GM20000 (cell line): ENCODE measurements around the gene GPNMB.

ENCODE experiments used
- DNase-seq: peaks from one replicate; pipeline ENCODE4 v3.0.0; 2012; ENCODE audit warnings: low spot score
- CTCF ChIP-seq: IDR thresholded peaks from 2 replicates; pipeline ENCODE4 v1.5.1; 2012; ENCODE audit warnings: mild to moderate bottlenecking, control low read depth; ENCODE audit errors: extremely low read depth, missing control alignments

Gene GPNMB

GRCh38 chr7:23272275-23272674, 25.7 kb downstream of the GPNMB start:
- DNase-seq: no peak
- TF ChIP-seq CTCF: no peak

GRCh38 chr7:23273141-23273599, 26.6 kb downstream of the GPNMB start:
- peak; percentile 76 for TF ChIP-seq CTCF
- DNase-seq: peak; percentile 81

- no peak for TF ChIP-seq CTCF
- DNase-seq: no peak
These were observed 29.3 kb downstream of the GPNMB start for GRCh38 chr7:23275912-23276311.

GRCh38 chr7:23276376-23276775, 29.8 kb downstream of the GPNMB start:
- DNase-seq: no peak
- TF ChIP-seq CTCF: peak; percentile 30

GRCh38 chr7:23276947-23277346, 30.4 kb downstream of the GPNMB start:
- DNase-seq: no peak
- no peak for TF ChIP-seq CTCF

DNA sequence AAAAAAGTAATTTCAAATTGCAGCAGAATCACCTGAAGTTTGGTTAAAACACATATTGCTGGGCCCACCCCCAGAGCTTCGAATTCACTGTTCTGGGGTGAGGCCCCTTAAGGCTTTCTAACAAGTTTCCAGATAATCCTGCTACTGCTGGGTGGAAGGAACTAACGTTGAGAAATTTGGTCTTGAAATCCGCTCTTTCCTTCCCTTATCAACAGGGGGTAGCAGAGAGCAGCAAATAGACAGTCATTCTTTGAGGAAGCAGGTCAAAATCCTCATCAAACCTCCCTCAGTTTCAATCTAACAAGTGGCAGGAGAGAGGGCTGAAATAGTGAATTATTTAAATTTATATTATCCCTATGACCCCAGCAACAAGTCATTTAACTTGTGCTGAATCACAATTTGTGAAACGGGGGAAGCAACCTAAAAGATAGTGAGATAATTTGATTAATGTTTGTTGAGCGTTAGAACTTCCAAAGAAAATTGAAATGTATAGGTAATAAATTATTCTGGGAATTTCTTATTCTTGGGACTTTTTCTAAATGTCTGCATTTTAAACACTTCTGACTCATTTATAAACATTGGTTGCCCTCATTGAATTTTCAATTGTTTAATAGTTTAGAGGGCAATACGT, 30.9 kb downstream of the GPNMB start:
- peak; percentile 69 for DNase-seq
- TF ChIP-seq CTCF: peak; percentile 37

DNA sequence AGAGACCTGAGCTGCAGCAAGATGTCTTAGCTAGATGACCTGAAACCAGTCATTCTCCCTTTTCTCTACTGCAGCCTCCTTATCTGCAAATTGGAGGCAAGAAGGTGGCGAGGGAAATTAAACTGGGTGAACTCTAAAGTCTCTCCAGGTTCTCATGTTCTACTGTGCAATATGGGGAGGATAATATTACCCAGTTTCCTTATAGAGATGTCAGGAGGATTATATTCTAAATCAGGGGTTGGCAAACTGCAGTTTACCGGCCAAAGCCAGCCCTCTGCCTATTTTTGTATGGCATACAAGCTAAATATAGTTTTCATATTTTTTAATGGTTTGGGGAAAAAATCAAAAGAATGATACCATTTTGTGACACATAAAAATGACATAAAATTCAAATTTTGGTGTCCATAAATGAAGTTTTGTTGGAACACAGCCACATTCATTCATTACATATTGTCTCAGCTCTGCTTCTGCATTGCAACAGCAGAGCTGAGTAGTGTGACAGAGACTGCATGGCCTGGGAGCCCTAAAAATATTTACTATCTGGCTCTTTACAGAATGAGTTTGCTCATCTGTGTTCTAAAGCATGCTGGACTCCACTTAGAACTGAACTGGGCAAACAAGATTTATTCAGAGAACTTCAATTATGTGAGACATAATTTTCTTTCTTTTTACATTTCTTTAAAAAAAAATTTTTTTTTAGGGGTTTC, 33.4 kb downstream of the GPNMB start:
- no peak for DNase-seq
- no peak for TF ChIP-seq CTCF
